HG03460 (cell line): ENCODE data around the gene TMEFF1.
A peak's percentile ranks its signal among the peaks of the same experiment; 100 is the strongest.

Experiments
- ATAC-seq: cut with Tn5 transposase; IDR thresholded peaks from one replicate; pipeline ENCODE4 v1.9.1; 2021; ENCODE audit not compliant: unreplicated experiment

TMEFF1 gene

GRCh38 chr9:100447041-100447440, 25.9 kb upstream of the TMEFF1 start:
- no peak for ATAC-seq

- no peak for ATAC-seq
These were observed 24.7 kb upstream of the TMEFF1 start for GRCh38 chr9:100448266-100448665.

GRCh38 chr9:100449420-100449819, 23.5 kb upstream of the TMEFF1 start:
- no peak for ATAC-seq

GRCh38 chr9:100452894-100453293, 20.1 kb upstream of the TMEFF1 start:
- no peak for ATAC-seq

- ATAC-seq: no peak
These were observed 17.5 kb upstream of the TMEFF1 start for GRCh38 chr9:100455470-100455869.

- ATAC-seq: no peak
These were observed 15.4 kb upstream of the TMEFF1 start for GRCh38 chr9:100457517-100457916.

GRCh38 chr9:100459963-100460362, 13.0 kb upstream of the TMEFF1 start:
- ATAC-seq: no peak

GRCh38 chr9:100465274-100465673, 7.7 kb upstream of the TMEFF1 start:
- ATAC-seq: no peak

- ATAC-seq: no peak
These were observed 7.2 kb upstream of the TMEFF1 start for GRCh38 chr9:100465761-100466160.

- no peak for ATAC-seq
These were observed 6.6 kb upstream of the TMEFF1 start for GRCh38 chr9:100466171-100466828.

- no peak for ATAC-seq
These were observed 6.1 kb upstream of the TMEFF1 start for GRCh38 chr9:100466829-100467221.

GRCh38 chr9:100468041-100468440, 4.9 kb upstream of the TMEFF1 start:
- no peak for ATAC-seq

GRCh38 chr9:100472268-100472667, 681 bp upstream of the TMEFF1 start:
- no peak for ATAC-seq

- peak; percentile 68 for ATAC-seq
These were observed 530 bp downstream of the TMEFF1 start for GRCh38 chr9:100473276-100474081.

- no peak for ATAC-seq
These were observed 1.4 kb downstream of the TMEFF1 start for GRCh38 chr9:100474082-100474923.

GRCh38 chr9:100474924-100475276, 2.0 kb downstream of the TMEFF1 start:
- ATAC-seq: no peak

- ATAC-seq: no peak
These were observed 4.3 kb downstream of the TMEFF1 start for GRCh38 chr9:100477241-100477640.

GRCh38 chr9:100478192-100478591, 5.2 kb downstream of the TMEFF1 start:
- no peak for ATAC-seq

- no peak for ATAC-seq
These were observed 6.9 kb downstream of the TMEFF1 start for GRCh38 chr9:100479820-100480219.

- ATAC-seq: no peak
These were observed 12.2 kb downstream of the TMEFF1 start for GRCh38 chr9:100485196-100485595.

GRCh38 chr9:100486479-100487176, 13.7 kb downstream of the TMEFF1 start:
- no peak for ATAC-seq
